Measurements from ENCODE around the gene CEP112. TPM values are rescaled to one million over a fixed set of nuclear protein-coding genes. Genes with fewer than 3 reads are reported as not detected.
"Not testable (repeated sequence)": the region's sequence is repeated elsewhere in the genome, so short reads cannot be mapped to it uniquely, and the experiment has no call there.

The CEP112 gene
- total RNA-seq, 1 donor from 2014 or later: 26.0 TPM

DNA sequence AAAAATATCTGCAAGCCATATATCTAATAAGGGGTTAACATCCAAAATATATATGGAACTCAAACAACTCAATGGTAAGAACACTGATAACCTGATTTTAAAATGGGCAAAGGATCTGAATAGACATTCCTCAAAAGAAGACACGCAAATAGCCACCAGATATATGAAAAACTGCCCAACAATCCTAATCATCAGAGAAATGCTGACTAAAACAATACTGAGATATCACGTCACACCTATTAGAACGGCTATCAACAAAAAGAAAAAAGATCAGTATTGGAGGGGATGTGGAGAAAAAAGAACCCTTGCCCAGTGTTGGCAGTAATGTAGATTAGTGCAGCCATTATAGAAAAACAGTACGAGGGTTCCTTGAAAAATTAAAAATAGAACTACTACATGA lies 97.2 kb downstream of the CEP112 start:
- no peak for ATAC-seq
- no peak for DNase-seq (ENCODE audit: missing footprints)
- intact Hi-C loops (cut with DNase I): no loop called here

DNA sequence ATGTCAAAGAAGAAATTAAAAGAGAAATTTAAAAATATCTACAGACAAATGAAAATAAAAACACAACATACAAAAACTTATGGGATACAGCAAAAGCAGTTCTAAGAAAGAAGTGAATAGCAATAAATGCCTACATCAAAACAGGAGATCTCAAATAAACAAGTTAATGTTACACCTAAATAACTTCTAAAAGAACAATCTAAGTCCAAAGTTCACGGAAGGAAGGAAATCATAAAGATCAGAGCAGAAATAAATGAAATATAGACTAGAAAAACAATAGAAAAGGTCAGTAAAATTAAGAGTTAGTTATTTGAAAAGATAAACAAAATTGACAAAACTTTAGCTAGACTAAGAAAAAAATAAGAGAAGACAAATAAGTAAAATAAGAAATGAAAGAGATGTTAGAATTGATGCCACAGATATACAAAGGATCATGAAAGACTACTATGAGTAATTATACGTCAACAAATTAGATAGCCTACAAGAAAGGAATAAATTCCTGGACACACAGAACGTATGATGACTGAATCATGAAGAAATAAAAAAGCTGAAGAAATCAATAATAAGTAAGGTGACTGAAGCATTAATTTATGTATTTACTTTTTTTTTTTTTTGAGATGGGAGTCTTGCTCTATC lies 100.4 kb downstream of the CEP112 start:
- DNase-seq (ENCODE audit: missing footprints) (no peak), ATAC-seq (no peak)
- intact Hi-C loops (cut with DNase I): no loop called here

DNA sequence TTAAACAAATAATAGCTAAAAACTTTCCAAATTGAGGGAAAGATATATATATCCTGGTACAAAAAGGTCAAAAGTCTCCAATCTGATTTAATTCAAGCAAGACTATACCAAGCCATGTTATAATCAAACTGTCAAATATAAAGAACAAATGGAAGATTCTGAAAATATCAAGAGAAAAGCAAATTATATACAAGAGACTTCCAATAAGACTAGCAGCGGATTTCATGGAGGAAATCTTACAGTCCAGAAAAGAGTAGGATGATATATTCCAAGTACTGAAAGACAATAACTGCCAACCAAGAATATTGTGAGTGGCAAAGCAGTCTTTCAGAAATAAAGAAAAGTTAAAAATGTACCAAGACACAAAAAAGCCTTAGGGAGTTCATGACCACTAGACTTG lies 102.2 kb downstream of the CEP112 start:
- intact Hi-C loops (cut with DNase I): no loop called here
- no peak for ATAC-seq

DNA sequence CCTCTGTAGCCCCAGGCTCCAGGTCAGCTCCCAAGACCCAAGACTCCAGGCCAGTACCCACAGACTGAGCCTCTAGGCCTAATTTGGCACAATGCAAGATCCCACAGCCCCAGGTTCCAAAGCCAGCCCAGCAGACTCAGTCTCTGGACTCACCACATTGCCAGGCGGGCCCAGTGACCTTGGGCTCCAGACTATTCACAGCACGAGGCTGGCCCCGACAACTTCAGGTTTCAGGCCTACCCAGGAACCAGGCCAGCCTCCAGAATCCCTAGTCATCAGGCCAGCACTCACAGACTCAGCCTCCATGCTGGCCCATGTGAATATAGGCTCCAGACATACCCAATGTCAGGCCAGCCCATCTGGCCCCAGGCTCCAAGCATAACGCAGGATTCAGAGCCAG lies 103.8 kb downstream of the CEP112 start:
- DNase-seq (ENCODE audit: missing footprints): peak; percentile 57
- no peak for ATAC-seq
- intact Hi-C loops (cut with DNase I): no loop called here

More for the DNA sequence above, 102.2 kb downstream of the CEP112 start:
- no peak for DNase-seq (ENCODE audit: missing footprints)

DNA sequence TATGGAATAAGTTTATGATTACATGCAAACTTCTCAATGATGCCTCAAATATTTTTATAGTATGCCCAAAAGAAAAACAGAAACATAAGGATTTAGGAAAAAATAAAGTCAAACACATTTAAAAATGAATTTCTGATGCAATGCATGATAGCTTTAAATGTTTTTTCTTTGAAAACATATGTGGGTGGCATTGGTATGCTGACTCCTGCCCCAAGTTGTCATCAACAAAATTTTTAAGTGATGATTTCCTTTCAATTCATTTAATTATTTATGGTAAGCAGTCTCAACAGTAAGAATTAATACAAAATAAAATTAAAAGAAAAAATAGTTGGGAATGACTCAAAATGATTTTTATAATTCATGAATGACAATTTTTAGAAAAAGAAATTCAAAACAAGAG lies 104.9 kb downstream of the CEP112 start:
- no peak for DNase-seq (ENCODE audit: missing footprints)
- no peak for ATAC-seq
- intact Hi-C loops (cut with DNase I): no loop called here

DNA sequence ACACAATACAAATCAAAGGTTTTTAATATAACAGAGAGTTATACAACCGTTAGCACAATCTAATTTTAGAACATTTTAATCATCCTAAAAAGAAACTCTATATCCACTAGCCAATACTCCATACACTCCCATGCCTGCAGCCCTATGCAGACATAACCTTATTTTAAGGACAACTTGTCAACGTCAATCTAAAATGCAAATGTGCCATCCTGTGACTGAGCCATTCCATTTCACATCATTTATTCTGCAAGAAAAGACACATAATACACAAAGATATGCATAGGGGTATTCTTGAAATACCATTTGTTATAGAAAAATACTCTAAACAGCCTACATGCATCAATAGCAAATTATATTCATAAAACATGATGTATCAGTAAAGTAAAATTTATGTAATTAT lies 106.7 kb downstream of the CEP112 start:
- DNase-seq (ENCODE audit: missing footprints) (no peak), ATAC-seq (no peak)
- intact Hi-C loops (cut with DNase I): no loop called here

DNA sequence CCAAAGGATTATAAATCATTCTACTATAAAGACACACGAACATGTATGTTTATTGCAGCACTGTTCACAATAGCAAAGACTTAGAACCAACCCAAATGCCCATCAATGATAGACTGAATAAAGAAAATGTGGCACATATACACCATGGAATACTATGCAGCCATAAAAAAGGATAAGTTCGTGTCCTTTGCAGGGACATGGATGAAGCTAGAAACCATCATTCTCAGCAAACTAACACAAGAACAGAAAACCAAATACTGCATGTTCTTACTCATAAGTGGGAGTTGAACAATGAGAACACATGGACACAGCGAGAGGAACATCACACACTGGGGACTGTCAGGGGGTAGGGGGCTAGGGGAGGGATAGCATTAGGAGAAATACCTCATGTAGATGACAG lies 111.3 kb downstream of the CEP112 start:
- ATAC-seq; DNase-seq (ENCODE audit: missing footprints); intact Hi-C loops (cut with DNase I): not testable (repeated sequence)

DNA sequence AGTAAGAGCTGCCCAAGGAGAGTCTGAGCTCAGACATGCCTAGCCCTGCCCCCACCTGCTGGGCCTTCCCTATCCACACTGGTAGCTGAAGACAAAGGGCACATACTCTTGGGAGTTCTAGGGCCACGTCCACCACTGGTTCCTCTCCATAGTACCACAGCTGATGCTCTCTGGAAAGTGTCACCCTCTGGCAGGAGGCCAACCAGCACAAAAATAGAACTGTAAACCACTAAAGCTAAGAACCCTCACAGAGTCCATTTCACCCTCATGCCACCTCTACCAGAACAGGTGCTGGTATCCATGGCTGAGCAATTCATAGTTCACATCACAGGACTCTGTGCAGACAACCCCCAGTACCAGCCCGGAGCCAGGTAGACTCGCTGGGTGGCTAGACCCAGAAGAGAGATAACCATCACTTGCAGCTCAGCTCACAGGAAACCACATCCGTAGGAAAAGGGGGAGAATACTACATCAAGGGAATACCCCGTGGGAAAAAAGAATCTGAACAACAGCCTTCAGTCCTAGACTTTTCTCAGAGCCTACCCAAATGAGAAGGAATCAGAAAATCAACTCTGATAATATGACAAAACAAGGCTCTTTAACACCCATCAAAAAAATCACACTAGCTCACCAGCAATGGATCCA lies 115.3 kb downstream of the CEP112 start:
- intact Hi-C loops (cut with DNase I): no loop called here
- ATAC-seq (no peak), DNase-seq (ENCODE audit: missing footprints) (no peak)

DNA sequence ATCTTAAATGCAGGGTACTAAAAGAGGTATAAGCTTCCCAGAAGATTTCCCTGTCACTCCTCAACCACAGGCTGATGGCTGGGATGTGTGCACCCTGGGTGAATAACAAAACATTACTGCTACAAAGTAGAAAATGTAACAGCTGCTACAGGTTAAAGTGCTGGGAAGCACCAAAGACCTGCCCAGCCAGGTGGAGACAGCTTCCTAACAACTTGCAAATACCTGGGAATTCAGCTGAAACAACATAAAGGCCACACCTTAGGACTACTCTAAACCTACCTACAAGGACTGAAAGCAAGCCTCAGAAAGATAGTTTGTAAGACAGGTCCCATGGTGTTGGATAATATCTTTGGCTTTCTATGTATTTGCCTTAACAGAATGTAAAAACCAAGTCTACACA lies 118.5 kb downstream of the CEP112 start:
- intact Hi-C loops (cut with DNase I): no loop called here
- DNase-seq (ENCODE audit: missing footprints): no peak
- no peak for ATAC-seq

DNA sequence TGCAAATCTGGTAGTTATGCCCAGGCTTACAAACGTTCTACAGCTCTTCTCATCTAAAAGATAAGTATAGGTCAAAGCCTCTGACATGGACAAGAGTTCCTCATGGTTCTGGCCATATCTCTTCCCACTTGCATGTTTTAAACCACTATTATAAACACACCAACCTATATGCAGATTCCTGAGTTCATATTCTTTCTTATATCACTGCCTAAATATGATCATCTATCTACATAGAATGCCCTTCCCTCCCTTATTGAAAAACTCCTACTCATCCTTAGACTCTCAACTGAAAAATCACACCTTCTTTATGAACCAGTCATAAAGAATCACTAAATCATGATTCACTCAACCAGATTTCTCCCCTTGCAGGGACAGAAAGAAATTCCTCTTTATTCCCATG lies 128.2 kb downstream of the CEP112 start:
- intact Hi-C loops (cut with DNase I): no loop called here
- DNase-seq (ENCODE audit: missing footprints) (no peak), ATAC-seq (no peak)

DNA sequence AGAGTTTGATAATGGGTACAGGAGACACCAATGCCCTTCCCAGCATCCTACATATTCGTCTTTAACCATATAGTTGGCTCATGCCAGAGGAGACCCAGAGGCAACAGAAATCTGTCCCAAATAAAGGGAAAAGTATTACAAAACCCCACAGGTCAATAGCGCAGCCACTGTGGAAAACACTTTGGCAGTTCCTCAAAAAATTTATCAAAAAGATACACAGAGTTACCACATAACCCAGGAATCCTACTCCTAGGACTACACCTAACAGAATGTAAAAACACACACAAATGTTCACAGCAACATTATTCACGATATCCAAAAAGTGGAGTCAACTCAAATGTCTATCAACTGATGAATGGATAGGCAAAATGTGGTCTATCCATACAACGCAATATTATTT lies 135.8 kb downstream of the CEP112 start:
- ATAC-seq (no peak), DNase-seq (ENCODE audit: missing footprints) (no peak)
- intact Hi-C loops (cut with DNase I): no loop called here

DNA sequence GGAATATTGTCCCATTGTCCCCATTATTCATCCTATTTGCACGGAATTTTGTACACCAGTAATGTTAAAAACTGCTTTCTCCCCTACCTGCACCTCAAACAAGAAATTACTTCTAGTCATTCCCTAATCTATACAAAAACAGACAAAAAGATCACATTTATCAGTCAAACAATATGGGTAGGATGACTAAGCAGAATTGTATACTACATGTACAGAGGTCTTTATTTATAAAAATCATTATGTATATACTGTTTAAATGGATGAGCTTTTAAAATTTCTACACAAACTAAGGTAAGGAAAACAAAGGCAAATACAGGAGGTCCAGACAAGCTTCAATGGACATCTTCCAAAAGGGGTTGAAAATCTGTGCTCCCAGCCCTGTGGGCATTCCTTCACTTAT lies 137.7 kb downstream of the CEP112 start:
- intact Hi-C loops (cut with DNase I): no loop called here
- ATAC-seq (no peak), DNase-seq (ENCODE audit: missing footprints) (no peak)

DNA sequence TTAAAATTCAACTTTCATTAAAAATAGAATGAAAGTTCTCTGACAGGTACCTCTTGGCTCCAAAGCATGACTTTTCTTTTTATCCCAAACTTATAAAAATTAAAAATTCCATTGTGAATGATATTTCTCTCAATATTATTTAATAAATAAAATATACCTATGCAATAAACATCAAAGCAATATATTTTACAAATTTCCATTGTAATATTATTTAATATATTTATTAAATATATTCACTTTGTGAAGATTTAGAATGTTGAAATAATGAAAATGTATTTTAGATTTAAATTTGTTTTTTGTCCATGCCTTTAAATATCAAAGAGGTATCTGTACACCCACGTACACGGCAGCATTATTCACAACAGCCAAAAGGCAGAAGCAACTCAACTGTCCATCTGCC lies 147.8 kb downstream of the CEP112 start:
- intact Hi-C loops (cut with DNase I): no loop called here
- ATAC-seq: no peak

DNA sequence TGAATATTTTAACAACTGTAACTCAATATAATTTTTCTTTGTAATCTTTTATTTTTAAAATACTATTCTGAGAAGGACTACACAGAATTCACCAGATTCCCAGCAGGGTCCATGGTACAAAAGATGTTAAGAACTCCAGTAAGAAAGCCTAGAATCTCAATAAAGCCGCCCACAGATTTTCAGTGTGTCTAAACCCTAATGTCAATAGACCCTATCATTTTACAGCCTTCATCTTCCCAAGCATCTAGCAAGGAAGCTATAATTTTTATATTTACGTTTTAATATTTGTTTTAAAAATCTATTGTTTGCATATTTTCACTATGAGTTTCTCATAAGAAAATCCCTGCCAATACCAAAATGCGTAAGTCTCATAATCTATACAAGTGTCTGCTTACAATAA lies 148.5 kb downstream of the CEP112 start:
- no peak for DNase-seq (ENCODE audit: missing footprints)
- no peak for ATAC-seq
- intact Hi-C loops (cut with DNase I): no loop called here

More for the DNA sequence above, 147.8 kb downstream of the CEP112 start:
- DNase-seq (ENCODE audit: missing footprints): no peak

DNA sequence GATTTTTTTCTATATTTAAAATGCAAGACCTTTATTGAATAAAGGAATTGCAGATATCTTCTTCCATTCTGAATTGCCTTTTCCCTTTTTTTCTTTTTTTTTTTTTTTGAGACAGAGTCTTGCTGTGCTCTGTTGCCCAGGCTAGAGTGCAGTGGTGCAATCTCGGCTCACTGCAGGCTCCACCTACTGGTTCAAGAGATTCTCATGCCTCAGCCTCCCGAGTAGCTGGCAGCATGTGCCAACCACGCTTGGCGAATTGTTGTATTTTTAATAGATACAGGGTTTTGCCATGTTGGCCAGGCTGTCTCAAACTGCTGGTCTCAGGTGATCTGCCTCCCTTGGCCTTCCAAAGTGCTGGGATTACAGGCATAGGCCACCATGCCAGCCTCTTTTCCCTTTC lies 151.5 kb downstream of the CEP112 start:
- intact Hi-C loops (cut with DNase I): no loop called here
- DNase-seq (ENCODE audit: missing footprints) (no peak), ATAC-seq (no peak)

DNA sequence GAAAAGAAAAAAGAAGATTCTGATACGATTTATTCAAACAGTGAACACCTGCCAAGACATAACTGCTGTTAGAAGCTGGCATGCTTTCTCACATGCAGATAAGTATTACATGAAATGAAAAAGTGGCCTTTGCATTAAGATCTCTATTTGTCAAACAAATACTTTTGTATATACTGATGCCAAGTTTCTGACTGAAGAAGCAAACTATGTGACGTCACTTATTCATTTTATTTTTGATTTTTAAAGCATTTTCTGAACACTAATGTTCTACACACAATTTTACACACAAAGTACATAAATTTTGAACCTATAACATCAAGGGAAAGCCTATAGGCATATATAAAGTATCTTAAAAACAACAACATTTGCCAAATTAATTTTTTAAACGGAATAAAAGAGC lies 153.8 kb downstream of the CEP112 start:
- no peak for DNase-seq (ENCODE audit: missing footprints)
- intact Hi-C loops (cut with DNase I): no loop called here
- no peak for ATAC-seq

DNA sequence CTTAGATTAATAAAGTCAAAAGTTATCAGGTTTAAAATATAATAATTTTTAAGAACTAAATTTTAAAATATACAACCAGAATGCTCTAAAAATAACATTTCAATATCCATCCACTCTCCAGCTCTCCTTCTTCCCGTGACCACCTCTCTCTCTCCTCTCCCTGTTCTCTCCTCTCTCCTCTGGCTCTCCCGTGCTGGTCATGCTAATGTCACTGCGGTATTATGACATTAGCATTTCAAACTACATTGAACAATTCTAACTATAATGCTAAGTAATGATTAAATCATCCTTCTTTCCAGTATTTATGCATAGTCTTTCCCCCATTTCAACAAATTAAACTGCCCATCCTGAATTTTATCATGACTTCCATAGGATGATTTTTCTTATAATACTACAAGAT lies 154.7 kb downstream of the CEP112 start:
- ATAC-seq: no peak
- DNase-seq (ENCODE audit: missing footprints): no peak
- intact Hi-C loops (cut with DNase I): no loop called here

DNA sequence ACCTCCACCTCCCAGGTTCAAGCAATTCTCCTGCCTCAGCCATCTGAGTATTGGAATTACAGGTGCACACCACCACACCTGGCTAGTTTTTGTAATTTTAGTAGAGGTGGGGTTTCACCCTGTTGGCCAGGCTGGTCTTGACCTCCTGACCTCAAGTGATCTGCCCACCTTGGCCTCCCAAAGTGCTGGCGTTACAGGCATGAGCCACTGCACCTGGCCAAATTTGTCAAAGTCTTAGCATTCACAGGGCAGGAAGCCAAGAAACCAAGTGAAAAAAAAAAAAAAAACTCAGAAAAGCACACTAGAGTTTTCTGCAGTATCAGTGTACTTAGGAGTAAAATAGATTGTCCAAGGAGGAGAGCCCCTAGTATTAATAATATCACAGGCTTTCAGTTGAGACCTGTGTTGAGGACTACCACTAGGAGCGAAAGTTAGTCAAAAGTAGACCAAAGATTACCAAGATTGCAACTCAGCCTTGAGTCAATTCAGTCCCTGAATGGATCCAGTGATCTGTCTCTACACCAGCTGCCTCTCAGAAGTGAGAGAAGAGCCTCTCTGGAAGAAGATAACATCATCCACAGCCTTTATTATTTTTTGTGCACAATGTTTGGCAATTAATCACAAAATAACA lies 159.7 kb downstream of the CEP112 start:
- intact Hi-C loops (cut with DNase I): no loop called here

DNA sequence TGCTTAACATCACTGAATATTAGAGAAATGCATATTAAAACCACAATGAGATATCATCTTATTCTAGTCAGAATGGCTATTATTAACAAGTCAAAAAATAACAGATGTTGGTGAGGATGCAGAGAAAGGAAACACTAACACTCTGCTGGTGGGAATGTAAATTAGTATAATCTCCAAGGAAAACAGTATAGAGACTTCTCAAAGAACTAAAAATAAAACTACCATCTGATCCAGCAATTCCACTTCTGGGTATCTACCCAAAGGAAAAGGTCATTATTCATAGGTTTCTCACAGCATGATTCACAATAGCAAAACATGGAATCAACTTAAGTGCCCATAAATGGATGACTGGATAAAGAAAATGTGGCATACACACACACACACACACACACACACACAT lies 166.4 kb downstream of the CEP112 start:
- DNase-seq (ENCODE audit: missing footprints) (no peak), ATAC-seq (no peak)
- intact Hi-C loops (cut with DNase I): no loop called here

More for the DNA sequence above, 159.7 kb downstream of the CEP112 start:
- ATAC-seq (no peak), DNase-seq (ENCODE audit: missing footprints) (no peak)

DNA sequence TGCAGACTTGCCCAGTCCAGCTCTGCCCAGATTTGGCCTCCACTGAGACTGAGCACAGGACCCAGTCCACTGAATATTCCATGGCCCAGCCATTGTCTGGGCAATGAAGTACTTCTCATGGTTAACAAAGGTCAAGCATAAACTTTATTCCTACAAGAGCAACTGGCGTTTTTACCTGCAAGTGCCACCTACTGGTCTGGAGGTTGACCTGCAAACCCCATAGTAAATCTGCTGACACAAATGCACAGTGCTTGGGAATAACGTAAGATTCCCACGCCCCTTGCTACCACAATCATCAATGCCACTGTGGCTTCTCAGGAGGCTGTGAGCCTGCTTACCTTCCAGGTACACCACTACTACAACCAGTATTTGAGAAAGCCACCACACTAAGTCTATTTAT lies 170.2 kb downstream of the CEP112 start:
- no peak for DNase-seq (ENCODE audit: missing footprints)
- ATAC-seq: no peak
- intact Hi-C loops (cut with DNase I): no loop called here
